MM.1S (cell line): ENCODE data around the gene PPP1R12B.
"Not testable (repeated sequence)": the region's sequence is repeated elsewhere in the genome, so short reads cannot be mapped to it uniquely, and the experiment has no call there.

ENCODE experiments used
- DNase-seq: peaks from one replicate; pipeline ENCODE4 v3.0.0-alpha.2; 2015
- H2AFZ ChIP-seq: fragments of 300-600 bp; sonication (generic); 2 replicates; pipeline ENCODE4 v1.6.0; 2016; ENCODE audit warnings: antibody characterized with exemption, low read length
- H3F3A ChIP-seq: fragments of 300-600 bp; sonication (generic); 2 replicates; pipeline ENCODE4 v1.6.1; 2016; ENCODE audit warnings: mild to moderate bottlenecking, antibody characterized with exemption, low read length, moderate library complexity, mixed read lengths; ENCODE audit not compliant: insufficient read depth
- H3K27ac ChIP-seq: fragments of 300-600 bp; sonication (generic); 2 replicates; pipeline ENCODE4 v1.5.1; 2016; ENCODE audit warnings: mild to moderate bottlenecking, low read length
- H3K27me3 ChIP-seq: fragments of 300-600 bp; sonication (generic); replicated peaks from 2 replicates; pipeline ENCODE4 v1.6.0; 2016; ENCODE audit warnings: low read length; ENCODE audit not compliant: insufficient read depth
- H3K36me3 ChIP-seq: fragments of 300-600 bp; sonication (generic); replicated peaks from 2 replicates; pipeline ENCODE4 v1.6.1; 2016; ENCODE audit warnings: mild to moderate bottlenecking, low read length, mixed read lengths; ENCODE audit not compliant: insufficient read depth
- H3K4me1 ChIP-seq: fragments of 300-600 bp; sonication (generic); 2 replicates; pipeline ENCODE4 v1.6.1; 2016; ENCODE audit warnings: low read length, mixed read lengths
- H3K4me2 ChIP-seq: fragments of 300-600 bp; sonication (generic); 2 replicates; pipeline ENCODE4 v1.6.0; 2016; ENCODE audit warnings: low read depth, low read length
- H3K4me3 ChIP-seq: fragments of 300-600 bp; sonication (generic); 2 replicates; pipeline ENCODE4 v1.5.1; 2016; ENCODE audit warnings: low read length, mixed read lengths
- H3K79me2 ChIP-seq: fragments of 300-600 bp; sonication (generic); 2 replicates; pipeline ENCODE4 v1.6.1; 2016; ENCODE audit warnings: mixed run types, low read length, mixed read lengths
- H3K9ac ChIP-seq: fragments of 300-600 bp; sonication (generic); 2 replicates; pipeline ENCODE4 v1.6.1; 2016; ENCODE audit warnings: low read length, mixed read lengths
- H3K9me2 ChIP-seq: fragments of 300-600 bp; sonication (generic); replicated peaks from 2 replicates; pipeline ENCODE4 v1.6.1; 2016; ENCODE audit warnings: mild to moderate bottlenecking, low read length, mixed read lengths; ENCODE audit not compliant: insufficient read depth
- H3K9me3 ChIP-seq: fragments of 300-600 bp; sonication (generic); replicated peaks from 2 replicates; pipeline ENCODE4 v1.6.1; 2016; ENCODE audit warnings: mild to moderate bottlenecking, low read length, mixed read lengths; ENCODE audit not compliant: insufficient read depth
- H4K20me1 ChIP-seq: fragments of 300-600 bp; sonication (generic); 2 replicates; pipeline ENCODE4 v1.6.1; 2016; ENCODE audit warnings: mild to moderate bottlenecking, low read length, moderate library complexity, mixed read lengths; ENCODE audit not compliant: insufficient read depth
- CTCF ChIP-seq: fragments of 300-600 bp; sonication (generic); IDR thresholded peaks from 2 replicates; pipeline ENCODE4 v1.5.1; 2016; ENCODE audit warnings: antibody characterized with exemption, low read length, mixed read lengths
- EZH2 ChIP-seq: fragments of 300-600 bp; sonication (generic); optimal IDR thresholded peaks from 2 replicates; pipeline ENCODE3; 2017; ENCODE audit warnings: low read depth, mild to moderate bottlenecking, antibody characterized with exemption, low read length, mixed read lengths
- EZH2phosphoT487 ChIP-seq: fragments of 300-600 bp; sonication (generic); IDR thresholded peaks from 2 replicates; pipeline ENCODE4 v1.6.1; 2018; ENCODE audit warnings: antibody characterized with exemption, low read length

Gene PPP1R12B

GRCh38 chr1:202467381-202467780 is 118.9 kb downstream of the PPP1R12B start:
- not testable (repeated sequence) for DNase-seq, H3K4me3 ChIP-seq, H3F3A ChIP-seq, H2AFZ ChIP-seq, H3K4me2 ChIP-seq, H4K20me1 ChIP-seq, H3K36me3 ChIP-seq, H3K27ac ChIP-seq, H3K27me3 ChIP-seq, H3K79me2 ChIP-seq, H3K9me2 ChIP-seq, H3K9me3 ChIP-seq, H3K9ac ChIP-seq
- peaks cover 19% of the 10 kb centered on the region for H3K4me1 ChIP-seq

GRCh38 chr1:202468695-202469094 is 120.2 kb downstream of the PPP1R12B start:
- H3K9me2 ChIP-seq, H4K20me1 ChIP-seq, H2AFZ ChIP-seq, H3K79me2 ChIP-seq, H3K9ac ChIP-seq, H3K27ac ChIP-seq, H3K4me3 ChIP-seq, DNase-seq, H3K9me3 ChIP-seq, H3K4me2 ChIP-seq, H3K36me3 ChIP-seq, H3K27me3 ChIP-seq: not testable (repeated sequence)
- Histone ChIP-seq H3K4me1 (peaks cover 32% of the 10 kb centered on the region), H3F3A (peaks cover 19% of the 10 kb centered on the region)

- H3K9me3 ChIP-seq, H3K9ac ChIP-seq, DNase-seq, H2AFZ ChIP-seq, H3K27me3 ChIP-seq, H3K36me3 ChIP-seq, H3K4me3 ChIP-seq, H3K27ac ChIP-seq, H3K79me2 ChIP-seq, H3K4me2 ChIP-seq, H4K20me1 ChIP-seq, H3K9me2 ChIP-seq: not testable (repeated sequence)
- Histone ChIP-seq H3F3A (peaks cover 21% of the 10 kb centered on the region), H3K4me1 (peaks cover 36% of the 10 kb centered on the region)
Observed at GRCh38 chr1:202469123-202469522, 120.6 kb downstream of the PPP1R12B start.

- H3K4me3 ChIP-seq, result no peak overlapping the region
- H3K27me3 ChIP-seq, result no peaks in the 10 kb centered on the region
- H3K79me2 ChIP-seq, result peaks cover 8% of the 10 kb centered on the region; the same call in 1 of the 2 replicates
- peaks cover 21% of the 10 kb centered on the region for H3F3A ChIP-seq
- peaks cover 47% of the 10 kb centered on the region for H3K4me1 ChIP-seq
- H3K9me2 ChIP-seq, result no peaks in the 10 kb centered on the region
- H2AFZ ChIP-seq, result no peak overlapping the region
- no peak for DNase-seq
- no peak overlapping the region for H3K27ac ChIP-seq
- no peaks in the 10 kb centered on the region for H4K20me1 ChIP-seq
- H3K36me3 ChIP-seq, result no peaks in the 10 kb centered on the region; the same call in 1 of the 2 replicates
- H3K4me2 ChIP-seq, result no peak overlapping the region
- TF ChIP-seq CTCF (no peak), EZH2 (no peak), EZH2phosphoT487 (no peak)
- no peak overlapping the region for H3K9ac ChIP-seq
- no peaks in the 10 kb centered on the region for H3K9me3 ChIP-seq
Observed at GRCh38 chr1:202471246-202471645, 122.7 kb downstream of the PPP1R12B start.

- not testable (repeated sequence) for H4K20me1 ChIP-seq, H3K36me3 ChIP-seq, H3K79me2 ChIP-seq, H3K27me3 ChIP-seq, H3K9ac ChIP-seq, H2AFZ ChIP-seq, H3K4me3 ChIP-seq, H3K9me3 ChIP-seq, H3K9me2 ChIP-seq
- Histone ChIP-seq H3K4me2 (peak overlapping the region; percentile 38; the same call in 1 of the 2 replicates), H3K4me1 (peaks cover 47% of the 10 kb centered on the region), H3F3A (peaks cover 21% of the 10 kb centered on the region), H3K27ac (peak overlapping the region; percentile 61; the same call in 1 of the 2 replicates)
- peak; percentile 92 for DNase-seq
Observed at GRCh38 chr1:202472347-202473124, 124.0 kb downstream of the PPP1R12B start.

GRCh38 chr1:202473266-202474045 is 125.0 kb downstream of the PPP1R12B start:
- peak overlapping the region; percentile 29; the same call in 1 of the 2 replicates for H3K9ac ChIP-seq
- H3K79me2 ChIP-seq, H3K4me3 ChIP-seq, H4K20me1 ChIP-seq, H3K27me3 ChIP-seq, H3K9me2 ChIP-seq, H3K36me3 ChIP-seq, H3K9me3 ChIP-seq: not testable (repeated sequence)
- H3F3A ChIP-seq, result peaks cover 21% of the 10 kb centered on the region
- peak overlapping the region; percentile 38 for H3K4me2 ChIP-seq
- peak; percentile 47 for DNase-seq
- H2AFZ ChIP-seq, result 0 out of 2 replicates have a peak overlapping the region, but pooled peaks have one; percentile 1
- H3K4me1 ChIP-seq, result peaks cover 47% of the 10 kb centered on the region
- H3K27ac ChIP-seq, result peak overlapping the region; percentile 61; the same call in 1 of the 2 replicates
